Left ventricle myocardium superior (tissue), 1 donor: ENCODE data around the gene TBCK. TPM values are rescaled to one million over a fixed set of nuclear protein-coding genes. Genes with fewer than 3 reads are reported as not detected.
A peak's percentile ranks its signal among the peaks of the same experiment; 100 is the strongest.
"Not testable (repeated sequence)": the region's sequence is repeated elsewhere in the genome, so short reads cannot be mapped to it uniquely, and the experiment has no call there.

Experiments
- ATAC-seq: fragments of 200-7000 bp; cut with Tn5 transposase; one replicate; pipeline ENCODE4 v1.9.1; 2020; ENCODE audit warnings: mild to moderate bottlenecking, moderate library complexity
- DNase-seq: peaks from one replicate; pipeline ENCODE4 v3.0.0-alpha.2; 2020
- intact Hi-C: fragments of 100-400 bp; cut with micrococcal nuclease; formaldehyde crosslinking; loops from one replicate; pipeline ENCODE4 v1.11.0; 2022
- total RNA-seq: library from RNA; stranded (reverse); fragmentation: NEBNext Ultra II Directional; extraction: Animal tissue kit (Norgen Biotek cat#: 25700); gene quantifications from one replicate; pipeline ENCODE4 v1.2.1, GENCODE V29; 2021
- donor health status: DM: no; HTN: yes; CAD: no; lungs with severe emphysema.

TBCK gene
- total RNA-seq, 1 donor from 2014 or later, result 16.5 TPM

DNA sequence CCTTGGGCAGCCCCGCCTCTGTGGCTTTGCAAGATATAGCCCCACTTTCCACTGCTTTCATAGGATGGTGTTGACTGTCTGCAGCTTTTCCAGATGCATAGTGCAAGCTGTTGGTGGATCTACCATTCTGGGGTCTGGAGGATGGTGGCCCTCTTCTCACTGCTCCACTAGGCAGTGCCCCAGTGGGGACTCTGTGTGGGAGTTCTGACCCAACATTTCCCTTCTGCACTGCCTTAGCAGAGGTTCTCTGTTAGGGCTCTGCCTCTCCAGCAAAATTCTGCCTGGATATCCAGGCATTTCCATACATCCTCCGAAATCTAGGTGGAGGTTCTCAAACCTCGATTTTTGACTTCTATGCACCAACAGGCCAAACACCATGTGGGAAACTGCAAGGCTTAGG, 153.7 kb downstream of the TBCK start:
- ATAC-seq (no peak), DNase-seq (no peak)
- intact Hi-C loops, result no loop called here

DNA sequence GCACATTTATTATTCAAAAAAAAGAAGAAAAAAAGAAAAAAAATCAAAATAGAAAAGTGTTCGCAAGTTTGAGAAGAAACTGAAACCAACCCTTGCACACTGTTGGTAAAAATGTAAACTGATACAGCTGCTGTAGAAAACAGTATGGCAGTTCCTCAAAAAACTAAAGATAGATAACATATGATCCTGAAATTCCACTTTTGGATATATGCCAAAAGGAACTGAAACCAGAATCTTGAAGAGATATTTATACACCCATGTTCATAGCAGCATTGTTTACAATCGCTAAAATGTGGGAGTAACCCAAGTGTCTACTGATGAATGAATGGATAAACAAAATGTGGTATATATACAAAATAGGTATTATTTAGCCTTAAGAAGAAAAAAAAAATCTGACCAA, 155.4 kb downstream of the TBCK start:
- intact Hi-C loops, result no loop called here
- ATAC-seq (peak; percentile 29), DNase-seq (no peak)

DNA sequence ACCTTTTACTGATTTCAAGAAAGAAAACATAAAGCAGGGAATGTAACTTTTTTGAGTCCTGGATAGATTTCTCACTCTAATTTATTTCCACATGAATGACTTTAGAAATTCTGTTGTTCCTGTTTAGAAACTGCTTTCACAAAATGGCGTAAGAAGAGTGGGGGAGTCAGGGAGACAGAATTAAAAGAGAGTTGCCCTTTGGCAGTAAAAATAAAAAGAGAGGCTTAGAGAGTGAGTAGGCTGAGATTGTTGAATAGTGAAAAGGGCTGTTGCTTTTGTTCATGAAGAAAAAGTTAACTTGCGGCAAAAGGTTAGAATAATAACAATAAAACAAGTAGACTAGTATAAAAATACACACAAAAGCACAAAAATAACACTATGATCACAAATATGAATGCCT, 166.1 kb downstream of the TBCK start:
- intact Hi-C loops, result no loop called here
- no peak for ATAC-seq
- DNase-seq, result no peak

DNA sequence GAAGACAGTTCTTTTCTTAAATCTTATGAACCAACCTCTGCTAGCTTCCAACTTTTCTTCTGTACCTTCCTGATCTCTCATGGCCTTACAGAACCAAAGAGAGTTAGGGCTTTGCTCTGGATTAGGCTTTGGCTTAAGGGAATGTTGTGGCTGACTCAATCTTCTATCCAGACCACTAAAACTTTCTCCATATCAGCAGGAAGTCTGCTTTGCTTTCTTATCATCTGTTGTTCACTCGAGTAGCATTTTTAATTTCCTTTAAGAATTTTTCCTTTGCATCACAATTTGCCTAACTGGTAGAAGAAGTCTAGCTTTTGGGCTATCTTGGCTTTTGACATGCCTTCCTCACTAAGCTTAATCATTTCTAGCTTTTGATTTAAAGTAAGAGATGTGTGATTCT, 167.0 kb downstream of the TBCK start:
- intact Hi-C loops, result no loop called here
- no peak for ATAC-seq
- no peak for DNase-seq

DNA sequence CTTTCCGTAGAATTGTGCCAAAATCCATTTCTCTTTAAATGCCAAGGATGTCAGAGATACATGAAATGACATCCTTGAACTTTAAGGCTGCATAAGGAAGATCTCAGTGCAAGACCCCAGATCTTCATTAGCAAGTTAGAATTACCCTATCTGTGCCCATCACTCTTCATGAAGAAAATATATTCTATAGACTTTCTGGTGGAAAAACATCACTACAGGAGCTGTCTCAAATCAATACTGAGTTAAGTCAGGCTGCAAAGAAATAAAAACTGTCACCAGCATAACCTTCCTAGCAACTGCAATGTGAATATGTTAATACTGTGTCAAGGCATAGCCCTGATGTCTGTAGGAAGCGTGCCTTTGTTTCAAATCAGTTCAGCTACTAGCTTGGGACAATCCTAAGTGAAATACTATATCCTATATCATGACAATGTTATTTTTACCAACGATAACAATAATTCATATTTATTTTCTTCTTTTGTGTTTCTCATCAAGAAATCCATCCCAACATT, 173.3 kb downstream of the TBCK start:
- intact Hi-C loops, result no loop called here
- no peak for DNase-seq
- ATAC-seq, result no peak

DNA sequence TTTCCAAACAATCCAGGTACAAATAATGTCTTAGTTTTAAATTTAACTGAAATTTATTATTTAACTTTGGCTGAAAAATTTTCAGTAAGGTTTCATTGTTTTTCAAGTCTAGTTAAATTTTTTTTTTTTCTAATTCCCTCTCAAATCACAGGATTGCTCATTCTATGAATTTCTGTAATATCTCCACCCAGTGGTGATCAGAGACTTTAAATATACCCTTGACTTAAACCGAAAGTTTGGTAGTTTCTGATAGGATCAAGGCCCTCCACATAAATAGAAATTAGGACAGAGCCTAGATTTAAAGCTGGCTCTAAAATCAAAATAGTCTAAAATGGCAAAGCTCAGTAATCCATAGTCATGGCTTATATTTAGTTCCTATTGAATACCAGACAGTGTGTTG, 175.4 kb downstream of the TBCK start:
- intact Hi-C loops, result no loop called here
- no peak for ATAC-seq

DNA sequence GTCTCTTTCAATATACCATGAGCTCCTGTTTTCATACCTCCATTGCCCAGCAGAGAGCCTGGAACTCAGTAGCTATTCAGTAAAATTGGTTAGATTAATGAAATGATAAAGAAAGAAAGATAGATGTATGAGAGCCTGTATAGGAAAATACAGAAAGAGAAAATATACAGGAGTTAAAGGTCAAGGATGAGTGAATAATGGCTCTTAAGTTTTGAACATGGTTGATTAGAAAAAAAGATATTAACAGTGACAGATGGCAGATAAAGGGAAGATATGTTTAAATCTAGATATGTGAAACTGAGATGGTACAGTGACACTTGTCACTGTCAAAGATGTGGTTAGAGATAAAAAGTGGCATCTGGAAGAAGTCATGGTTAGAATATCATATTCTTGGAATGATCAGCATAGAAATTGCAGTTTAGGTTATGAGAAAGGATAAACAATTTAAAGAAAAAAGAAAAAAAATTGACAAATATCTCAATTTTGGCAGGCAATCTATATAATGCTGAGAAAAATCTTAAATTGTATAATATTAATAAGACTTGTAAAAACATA, 179.2 kb downstream of the TBCK start:
- intact Hi-C loops, result no loop called here

More for the DNA sequence above, 175.4 kb downstream of the TBCK start:
- no peak for DNase-seq

DNA sequence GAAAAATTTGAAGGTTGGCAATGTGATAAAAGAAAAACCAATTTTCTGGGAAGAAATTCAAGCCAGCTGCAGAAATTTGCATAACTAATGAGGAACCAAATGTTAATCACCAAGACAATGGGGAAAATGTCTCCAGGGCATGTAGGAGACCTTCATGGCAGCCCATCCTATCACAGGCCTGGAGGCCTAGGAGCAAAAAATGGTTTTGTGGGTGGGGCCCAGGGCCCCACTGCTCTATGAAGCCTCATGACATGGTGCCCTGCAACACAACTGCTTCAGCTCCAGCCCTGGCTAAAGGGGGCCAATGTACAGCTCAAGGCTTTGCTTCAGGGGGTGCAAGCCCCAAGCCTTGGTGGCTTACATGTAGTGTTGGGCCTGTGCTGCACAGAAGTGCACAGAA, 184.0 kb downstream of the TBCK start:
- DNase-seq (no peak), ATAC-seq (no peak)
- intact Hi-C loops, result no loop called here

More for the DNA sequence above, 179.2 kb downstream of the TBCK start:
- DNase-seq (no peak), ATAC-seq (no peak)

DNA sequence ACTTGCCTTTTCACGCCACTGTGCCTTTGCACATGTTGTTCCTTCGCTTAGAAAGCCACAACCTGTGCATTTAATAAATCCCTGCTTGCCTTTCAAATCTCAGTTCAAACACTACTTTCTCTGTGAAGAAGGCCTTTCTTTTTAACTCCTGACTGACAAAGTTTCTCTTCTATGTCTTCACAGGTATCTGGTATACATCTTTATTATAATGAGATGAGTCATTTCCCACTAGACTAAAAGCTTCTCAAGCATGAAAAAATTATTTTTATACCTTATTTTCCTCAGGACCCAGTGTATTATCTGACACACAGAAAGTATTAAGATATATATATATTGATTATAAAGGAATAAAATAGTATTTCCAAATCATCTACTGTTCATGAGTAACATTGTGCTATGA, 189.9 kb downstream of the TBCK start:
- DNase-seq, result no peak
- intact Hi-C loops, result no loop called here
- no peak for ATAC-seq

DNA sequence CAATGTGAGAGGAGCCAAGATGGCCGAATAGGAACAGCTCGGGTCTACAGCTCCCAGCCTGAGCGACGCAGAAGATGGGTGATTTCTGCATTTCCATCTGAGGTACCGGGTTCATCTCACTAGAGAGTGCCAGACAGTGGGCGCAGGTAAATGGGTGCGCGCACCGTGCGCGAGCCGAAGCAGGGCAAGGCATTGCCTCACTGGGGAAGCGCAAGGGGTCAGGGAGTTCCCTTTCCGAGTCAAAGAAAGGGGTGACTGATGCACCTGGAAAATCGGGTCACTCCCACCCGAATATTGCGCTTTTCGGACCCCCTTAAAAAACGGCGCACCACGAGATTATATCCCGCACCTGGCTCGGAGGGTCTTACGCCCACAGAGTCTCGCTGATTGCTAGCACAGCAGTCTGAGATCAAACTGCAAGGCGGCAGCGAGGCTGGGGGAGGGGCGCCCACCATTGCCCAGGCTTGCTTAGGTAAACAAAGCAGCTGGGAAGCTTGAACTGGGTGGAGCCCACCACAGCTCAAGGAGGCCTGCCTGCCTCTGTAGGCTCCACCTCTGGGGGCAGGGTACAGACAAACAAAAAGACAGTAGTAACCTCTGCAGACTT, 196.0 kb downstream of the TBCK start:
- DNase-seq, intact Hi-C loops, ATAC-seq: not testable (repeated sequence)

DNA sequence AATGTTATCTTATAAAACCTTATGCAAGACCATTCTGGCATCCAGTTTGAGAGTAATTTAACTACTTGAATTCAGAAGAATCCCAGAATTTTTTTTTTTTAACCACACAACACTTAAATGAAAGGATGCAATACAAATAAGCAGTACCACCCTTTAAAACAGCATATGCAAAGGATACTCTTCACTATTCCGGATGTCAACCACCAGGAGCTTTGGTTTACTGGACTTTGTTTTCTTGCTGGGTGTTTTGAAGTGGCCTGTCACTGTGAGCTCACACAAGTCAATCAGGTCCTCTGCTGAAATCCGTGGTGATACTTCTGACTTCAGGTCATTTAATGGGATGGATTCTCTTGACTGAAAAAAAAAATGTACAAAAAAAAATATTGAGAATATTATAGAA, 200.0 kb downstream of the TBCK start:
- intact Hi-C loops, result no loop called here

DNA sequence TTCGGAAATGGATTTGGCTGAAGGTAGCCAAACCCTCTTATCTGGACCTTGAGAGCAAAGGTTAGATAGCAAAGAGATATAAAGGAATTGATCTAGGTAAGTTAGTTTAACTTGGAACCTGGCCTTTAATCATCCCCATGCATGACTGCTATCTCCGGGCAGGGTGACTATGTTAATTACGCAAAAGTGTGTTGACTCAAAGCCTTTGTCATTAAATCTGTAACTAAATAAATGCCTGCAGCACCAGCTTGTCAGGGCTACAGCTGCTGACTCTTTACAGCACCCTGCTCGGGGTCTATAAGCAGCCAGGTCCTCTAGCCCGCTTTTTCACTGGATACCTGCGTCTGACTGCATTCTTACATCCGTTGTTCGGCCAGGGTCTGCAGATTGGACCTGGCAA, 201.7 kb downstream of the TBCK start:
- no peak for ATAC-seq
- DNase-seq, result no peak
- intact Hi-C loops, result no loop called here

More for the DNA sequence above, 200.0 kb downstream of the TBCK start:
- ATAC-seq (no peak), DNase-seq (no peak)

DNA sequence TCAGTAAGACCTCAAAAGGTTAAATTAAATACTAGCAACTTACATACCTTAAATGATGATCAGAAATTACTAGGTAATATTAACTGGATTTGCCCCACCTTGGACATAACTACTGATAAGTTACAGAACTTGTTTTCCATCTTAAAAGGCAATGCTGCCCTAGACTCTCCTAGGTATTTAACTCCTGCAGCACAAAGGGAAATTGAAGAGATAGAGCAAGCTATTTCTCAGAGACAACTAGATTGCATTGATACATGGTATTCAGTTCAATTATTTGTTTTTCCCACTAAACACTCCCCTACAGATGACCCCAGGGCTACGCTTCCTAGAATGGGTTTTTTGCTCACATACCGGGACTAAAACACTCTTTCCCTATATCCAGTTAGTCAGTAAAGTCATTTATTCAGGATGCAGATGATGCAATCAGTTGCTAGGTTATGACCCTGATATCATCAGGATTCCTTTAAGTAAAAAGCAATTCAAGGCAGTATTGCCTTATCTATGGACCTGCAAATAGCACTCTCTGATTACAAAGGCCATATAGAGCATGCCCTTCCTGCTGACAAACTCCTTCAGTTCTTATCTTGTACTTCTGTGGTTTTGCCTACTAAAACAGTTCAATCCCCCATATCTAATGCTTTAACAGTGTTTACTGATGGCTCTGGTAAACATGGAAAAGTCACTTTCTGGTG, 204.1 kb downstream of the TBCK start:
- intact Hi-C loops, ATAC-seq, DNase-seq: not testable (repeated sequence)

DNA sequence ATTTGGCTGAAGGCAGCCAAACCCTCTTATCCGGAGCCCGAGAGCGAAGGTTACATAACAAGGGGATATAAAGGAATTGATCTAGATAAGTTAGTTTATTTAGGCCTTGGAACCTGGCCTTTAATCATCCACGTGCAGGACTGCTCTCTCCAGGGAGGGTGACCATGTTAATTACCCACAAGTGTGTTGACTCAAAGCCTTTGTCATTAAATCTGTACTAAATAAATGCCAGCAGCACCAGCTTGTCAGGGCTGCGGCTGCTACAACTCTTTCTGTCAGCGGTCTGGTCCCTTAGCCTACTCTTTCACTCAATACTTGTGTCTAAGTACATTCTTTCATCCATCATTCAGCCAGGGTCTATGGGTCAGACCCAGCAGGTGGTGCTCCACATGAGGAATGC, 206.1 kb downstream of the TBCK start:
- DNase-seq (no peak), ATAC-seq (no peak)
- intact Hi-C loops, result no loop called here

DNA sequence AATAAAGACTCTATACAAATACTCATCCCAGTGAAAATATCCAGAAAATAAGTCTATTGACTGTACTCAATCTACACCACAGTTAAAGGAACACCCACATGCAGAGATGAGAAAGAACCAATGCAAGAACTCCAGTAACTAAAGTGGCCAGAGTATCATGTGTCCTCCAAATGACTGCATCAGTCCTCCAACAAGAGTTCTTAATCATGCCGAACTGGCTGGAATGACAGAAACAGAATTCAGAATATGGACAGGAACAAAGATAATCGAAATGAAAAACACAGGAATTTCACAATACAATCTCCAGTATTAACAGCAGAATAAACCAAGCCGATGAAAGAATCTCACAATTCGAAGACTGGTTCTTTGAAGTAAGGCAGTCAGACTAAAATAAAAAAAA, 210.3 kb downstream of the TBCK start:
- ATAC-seq, result no peak
- intact Hi-C loops, result no loop called here
- DNase-seq, result no peak

DNA sequence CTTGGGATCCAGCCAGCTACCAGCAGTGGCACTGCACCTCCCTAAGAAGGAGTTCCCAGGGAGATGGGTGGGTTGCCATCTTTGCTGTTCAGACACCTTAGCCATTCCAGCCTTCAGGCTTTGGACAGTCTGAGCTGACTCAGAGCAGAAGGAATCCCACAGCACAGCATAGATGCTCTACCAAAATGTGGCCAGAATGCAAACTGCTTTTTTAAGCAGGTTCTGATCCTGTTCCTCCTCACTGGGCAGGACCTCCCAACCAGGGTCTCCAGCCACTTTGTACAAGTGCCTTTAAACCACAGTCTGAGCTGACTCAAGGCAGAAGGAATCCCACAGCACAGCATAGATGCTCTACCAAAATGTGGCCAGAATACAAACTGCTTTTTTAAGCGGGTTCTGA, 211.7 kb downstream of the TBCK start:
- ATAC-seq, result no peak
- DNase-seq, result no peak
- intact Hi-C loops, result no loop called here

DNA sequence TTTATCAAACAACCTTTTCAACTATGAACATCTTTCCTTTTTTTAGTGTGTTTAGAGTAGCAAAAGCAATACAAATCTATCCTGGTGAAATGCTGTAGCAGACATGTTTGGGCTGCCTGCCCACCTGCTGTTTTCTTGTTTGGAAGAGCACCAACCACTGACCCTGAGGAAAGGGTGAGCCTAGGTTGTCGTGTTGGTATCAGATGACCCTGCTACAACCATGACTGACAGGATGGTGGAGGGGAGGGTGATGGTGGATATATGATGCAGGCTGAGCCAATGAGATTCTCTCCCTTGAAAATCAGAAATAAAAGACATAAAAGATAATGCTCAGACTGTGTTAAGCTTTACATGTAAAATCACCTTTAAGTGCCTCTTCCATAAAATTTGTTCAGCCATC, 219.6 kb downstream of the TBCK start:
- no peak for DNase-seq
- no peak for ATAC-seq
- intact Hi-C loops, result no loop called here

DNA sequence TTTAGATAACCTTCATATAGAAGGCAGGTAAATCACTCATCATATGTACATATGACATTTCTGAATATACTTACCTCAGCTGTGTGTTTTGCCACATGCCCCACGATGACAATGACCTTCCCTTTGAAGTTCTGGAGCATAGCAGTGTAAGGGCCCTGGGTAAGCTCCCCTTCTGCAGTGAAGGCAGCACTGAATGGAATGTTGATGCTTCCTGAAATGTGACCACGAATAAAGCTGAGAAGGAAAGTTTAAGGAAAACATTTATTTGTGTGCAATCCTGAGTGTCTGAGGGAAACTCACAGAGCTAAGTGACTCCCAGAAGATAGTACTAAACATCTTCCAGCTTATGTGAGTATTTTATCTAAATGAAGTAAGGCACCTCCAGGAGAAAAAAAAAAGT, 220.6 kb downstream of the TBCK start:
- DNase-seq, result no peak
- ATAC-seq, result no peak
- intact Hi-C loops, result no loop called here

DNA sequence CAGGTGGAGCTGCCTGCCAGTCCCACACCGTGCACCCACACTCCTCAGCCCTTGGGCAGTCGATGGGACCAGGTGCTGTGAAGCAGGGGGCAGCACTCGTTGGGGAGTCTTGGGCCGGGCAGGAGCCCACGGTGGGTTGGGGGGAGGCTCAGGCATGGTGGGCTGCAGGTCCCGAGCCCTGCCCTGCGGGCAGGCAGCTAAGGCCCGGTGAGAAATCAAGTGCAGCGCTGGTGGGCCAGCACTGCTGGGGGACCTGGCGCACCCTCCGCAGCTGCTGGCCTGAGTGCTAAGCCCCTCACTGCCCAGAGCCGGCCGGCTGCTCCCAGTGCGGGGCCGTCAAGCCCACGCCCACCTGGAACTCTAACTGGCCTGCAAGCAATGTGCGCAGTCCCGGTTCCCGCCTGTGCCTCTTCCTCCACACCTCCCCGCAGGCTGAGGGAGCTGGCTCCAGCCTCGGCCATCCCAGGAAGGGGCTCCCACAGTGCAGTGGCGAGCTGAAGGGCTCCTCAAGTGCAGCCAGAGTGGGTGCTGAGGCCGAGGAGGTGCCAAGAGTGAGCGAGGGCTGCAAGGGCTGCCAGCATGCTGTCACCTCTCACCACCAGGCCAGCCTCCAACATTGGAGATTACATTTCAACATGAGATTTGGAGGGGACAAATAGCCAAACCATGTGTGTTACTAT, 223.5 kb downstream of the TBCK start:
- intact Hi-C loops, result no loop called here
- ATAC-seq, result no peak
- DNase-seq, result no peak

DNA sequence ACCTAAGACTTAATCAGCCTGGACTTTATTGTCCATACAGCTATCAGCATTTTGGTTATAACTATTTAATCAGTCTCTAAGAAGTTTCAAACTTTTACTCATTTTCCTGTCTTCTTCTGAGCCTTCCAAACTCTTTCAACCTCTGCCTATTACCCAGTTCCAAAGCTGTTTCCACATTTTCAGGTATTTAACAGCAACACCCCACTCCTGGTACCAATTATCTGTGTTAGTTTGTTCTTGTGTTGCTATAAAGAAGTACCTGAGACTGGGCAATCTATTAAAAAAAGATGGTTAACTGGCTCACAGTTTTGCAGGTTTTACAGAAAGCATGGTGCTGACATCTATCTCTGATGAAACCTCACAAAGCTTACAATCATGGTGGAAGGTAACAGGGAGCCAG, 225.2 kb downstream of the TBCK start:
- intact Hi-C loops, result no loop called here
- no peak for ATAC-seq
- no peak for DNase-seq
